ENCODE data around the gene PRRG1. TPM values are rescaled to one million over a fixed set of nuclear protein-coding genes. Genes with fewer than 3 reads are reported as not detected.
"Not testable (repeated sequence)": the region's sequence is repeated elsewhere in the genome, so short reads cannot be mapped to it uniquely, and the experiment has no call there.

The PRRG1 gene
- polyA plus RNA-seq, 1 donor = 6.6 TPM

- DNase-seq = no peak
- peaks cover 7% of the 10 kb centered on the region for H3K9me3 ChIP-seq (ENCODE audit: control insufficient read depth, low read depth, low read length)
- H3K36me3 ChIP-seq (ENCODE audit: control insufficient read depth, insufficient read depth, low read length) = no peaks in the 10 kb centered on the region
- no peak overlapping the region for H3K27ac ChIP-seq (ENCODE audit: low read length)
- no CpG with 5 or more reads among the region's 3 CpGs for WGBS (ENCODE audit: insufficient coverage, low lambda C conversion rate)
- H3K4me3 ChIP-seq (ENCODE audit: low read length) = no peak overlapping the region
- no peaks in the 10 kb centered on the region for H3K4me1 ChIP-seq (ENCODE audit: control insufficient read depth, insufficient read depth, low read length)
- H3K27me3 ChIP-seq (ENCODE audit: control insufficient read depth, insufficient read depth, low read length) = no peaks in the 10 kb centered on the region
These were observed 139.2 kb downstream of the PRRG1 start for GRCh38 chrX:37488323-37488722.

GRCh38 chrX:37491686-37492085, 142.5 kb downstream of the PRRG1 start:
- no CpG with 5 or more reads among the region's 34 CpGs for WGBS (ENCODE audit: insufficient coverage, low lambda C conversion rate)
- no peak overlapping the region for H3K4me3 ChIP-seq (ENCODE audit: low read length)
- no peaks in the 10 kb centered on the region for H3K4me1 ChIP-seq (ENCODE audit: control insufficient read depth, insufficient read depth, low read length)
- no peak for DNase-seq
- no peaks in the 10 kb centered on the region for H3K36me3 ChIP-seq (ENCODE audit: control insufficient read depth, insufficient read depth, low read length)
- H3K27ac ChIP-seq (ENCODE audit: low read length) = no peak overlapping the region
- H3K27me3 ChIP-seq (ENCODE audit: control insufficient read depth, insufficient read depth, low read length) = no peaks in the 10 kb centered on the region
- H3K9me3 ChIP-seq (ENCODE audit: control insufficient read depth, low read depth, low read length) = peaks cover 7% of the 10 kb centered on the region

GRCh38 chrX:37495760-37496159, 146.6 kb downstream of the PRRG1 start:
- not testable (repeated sequence) for H3K27me3 ChIP-seq (ENCODE audit: control insufficient read depth, insufficient read depth, low read length); H3K9me3 ChIP-seq (ENCODE audit: control insufficient read depth, low read depth, low read length); H3K36me3 ChIP-seq (ENCODE audit: control insufficient read depth, insufficient read depth, low read length); H3K4me1 ChIP-seq (ENCODE audit: control insufficient read depth, insufficient read depth, low read length); DNase-seq; H3K27ac ChIP-seq (ENCODE audit: low read length); H3K4me3 ChIP-seq (ENCODE audit: low read length)
- WGBS (ENCODE audit: insufficient coverage, low lambda C conversion rate) = no CpG with 5 or more reads among the region's 2 CpGs

GRCh38 chrX:37497126-37497525, 148.0 kb downstream of the PRRG1 start:
- WGBS (ENCODE audit: insufficient coverage, low lambda C conversion rate) = no CpG with 5 or more reads among the region's 1 CpG
- DNase-seq; H3K4me3 ChIP-seq (ENCODE audit: low read length); H3K9me3 ChIP-seq (ENCODE audit: control insufficient read depth, low read depth, low read length); H3K27ac ChIP-seq (ENCODE audit: low read length); H3K27me3 ChIP-seq (ENCODE audit: control insufficient read depth, insufficient read depth, low read length); H3K4me1 ChIP-seq (ENCODE audit: control insufficient read depth, insufficient read depth, low read length); H3K36me3 ChIP-seq (ENCODE audit: control insufficient read depth, insufficient read depth, low read length): not testable (repeated sequence)

GRCh38 chrX:37498323-37498722, 149.2 kb downstream of the PRRG1 start:
- not testable (repeated sequence) for H3K4me1 ChIP-seq (ENCODE audit: control insufficient read depth, insufficient read depth, low read length); H3K4me3 ChIP-seq (ENCODE audit: low read length); H3K9me3 ChIP-seq (ENCODE audit: control insufficient read depth, low read depth, low read length)

GRCh38 chrX:37499649-37500048, 150.5 kb downstream of the PRRG1 start:
- not testable (repeated sequence) for H3K27ac ChIP-seq (ENCODE audit: low read length); DNase-seq; H3K27me3 ChIP-seq (ENCODE audit: control insufficient read depth, insufficient read depth, low read length); H3K36me3 ChIP-seq (ENCODE audit: control insufficient read depth, insufficient read depth, low read length); H3K4me3 ChIP-seq (ENCODE audit: low read length); H3K9me3 ChIP-seq (ENCODE audit: control insufficient read depth, low read depth, low read length); H3K4me1 ChIP-seq (ENCODE audit: control insufficient read depth, insufficient read depth, low read length)
- WGBS (ENCODE audit: insufficient coverage, low lambda C conversion rate) = no CpG with 5 or more reads among the region's 4 CpGs

More at GRCh38 chrX:37498323-37498722, 149.2 kb downstream of the PRRG1 start:
- not testable (repeated sequence) for DNase-seq; H3K36me3 ChIP-seq (ENCODE audit: control insufficient read depth, insufficient read depth, low read length); H3K27me3 ChIP-seq (ENCODE audit: control insufficient read depth, insufficient read depth, low read length); H3K27ac ChIP-seq (ENCODE audit: low read length)

GRCh38 chrX:37504991-37505390, 155.8 kb downstream of the PRRG1 start:
- Histone ChIP-seq H3K9me3 (ENCODE audit: control insufficient read depth, low read depth, low read length) (peaks cover 7% of the 10 kb centered on the region), H3K4me1 (ENCODE audit: control insufficient read depth, insufficient read depth, low read length) (no peaks in the 10 kb centered on the region), H3K4me3 (ENCODE audit: low read length) (no peak overlapping the region), H3K27ac (ENCODE audit: low read length) (no peak overlapping the region), H3K36me3 (ENCODE audit: control insufficient read depth, insufficient read depth, low read length) (no peaks in the 10 kb centered on the region), H3K27me3 (ENCODE audit: control insufficient read depth, insufficient read depth, low read length) (no peaks in the 10 kb centered on the region)
- DNase-seq = no peak
- no CpG with 5 or more reads among the region's 35 CpGs for WGBS (ENCODE audit: insufficient coverage, low lambda C conversion rate)

Other genes with a start within 250 kb of the PRRG1 start
- gene LANCL3, start 222.3 kb downstream of the PRRG1 start, polyA plus RNA-seq = 0.33 TPM